Measurements from ENCODE around the gene SNRPD3. TPM values are rescaled to one million over a fixed set of nuclear protein-coding genes. Genes with fewer than 3 reads are reported as not detected.

SNRPD3 gene
- total and polyA plus RNA-seq, 9 of the 15 experiments (the other 6 are each of a cell fraction or from before 2014, with no cell fraction given): 131 to 366 (median 274) TPM

DNA sequence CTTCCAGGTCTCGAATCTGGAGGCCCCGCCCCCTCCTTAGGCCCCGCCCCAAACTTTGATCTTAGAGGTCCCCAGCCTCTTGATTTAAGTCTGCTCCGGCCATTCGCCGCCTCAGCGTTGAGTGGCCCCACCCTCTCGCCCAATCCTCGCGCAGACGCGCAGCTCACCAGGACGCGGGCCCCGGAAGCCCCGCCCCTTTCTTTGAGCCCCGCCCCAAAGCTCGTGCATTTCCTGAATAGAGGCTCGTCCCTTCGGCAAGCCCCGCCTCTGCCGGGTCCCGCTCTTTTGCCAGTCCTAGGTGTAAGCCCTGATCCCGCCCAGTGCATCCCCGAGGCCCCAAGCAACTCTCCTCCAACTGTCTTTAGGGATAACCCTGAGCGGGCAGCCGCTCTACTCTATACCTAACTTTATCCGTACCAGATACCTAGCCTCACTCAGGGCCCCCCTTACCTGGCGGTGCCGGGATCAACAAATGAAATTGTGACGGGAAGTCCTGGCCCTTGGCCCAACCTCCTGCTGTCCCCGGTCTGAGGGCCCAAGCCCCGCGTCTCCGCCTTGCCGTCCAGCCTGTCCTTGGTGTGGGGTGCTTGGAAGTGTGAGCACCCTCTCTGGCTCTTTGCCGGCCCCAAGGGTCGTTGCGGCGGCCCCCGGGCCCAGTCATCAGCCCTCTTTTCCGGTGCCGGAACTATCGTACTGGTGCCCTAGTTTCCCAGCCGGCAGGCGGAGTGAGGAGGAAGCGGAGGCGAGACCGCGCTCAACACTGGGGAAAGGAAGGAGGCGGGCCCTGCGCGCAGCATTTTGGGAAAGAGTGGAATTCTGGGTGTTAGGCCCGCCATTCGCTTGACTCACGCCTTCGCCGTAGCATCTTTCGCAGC is at the start of gene SNRPD3 (continued):
- TF ChIP-seq CXXC5 (CRISPR knock-in tag; IDR thresholded peaks at IDR 0.05) (peak; percentile 79), NR3C1 (CRISPR knock-in tag; IDR thresholded peaks at IDR 0.05) (no peak), ETV5 (CRISPR knock-in tag; IDR thresholded peaks at IDR 0.05; ENCODE audit: low read depth) (peak; percentile 86), ETV6 (IDR thresholded peaks at IDR 0.05; ENCODE audit: borderline replicate concordance in 1 of 2, low read depth in 2 of 2, low read length in 1 of 2) (no peak), ETV6 (CRISPR knock-in tag; IDR thresholded peaks at IDR 0.05; ENCODE audit: borderline replicate concordance) (no peak), ZNF696 (CRISPR knock-in tag; conservative IDR thresholded peaks at IDR 0.05) (no peak), THAP7 (CRISPR knock-in tag; IDR thresholded peaks at IDR 0.05) (peak; percentile 90), SREBF1 (IDR thresholded peaks at IDR 0.05; ENCODE audit: borderline replicate concordance, low read depth, low read length) (no peak), GATAD2A (IDR thresholded peaks at IDR 0.05) (no peak), ZNF324 (CRISPR knock-in tag; IDR thresholded peaks at IDR 0.05) (no peak), HDAC2 (IDR thresholded peaks at IDR 0.05) (0 out of 2 replicates have a peak, but pooled peaks have one; percentile 15), TEAD4 (IDR thresholded peaks at IDR 0.05; ENCODE audit: low read length) (no peak), TEAD4 (CRISPR knock-in tag; IDR thresholded peaks at IDR 0.05; ENCODE audit: borderline replicate concordance) (no peak), TCF7 (IDR thresholded peaks at IDR 0.05; ENCODE audit: borderline replicate concordance) (no peak)
- TF ChIP-seq, protein P1, sequence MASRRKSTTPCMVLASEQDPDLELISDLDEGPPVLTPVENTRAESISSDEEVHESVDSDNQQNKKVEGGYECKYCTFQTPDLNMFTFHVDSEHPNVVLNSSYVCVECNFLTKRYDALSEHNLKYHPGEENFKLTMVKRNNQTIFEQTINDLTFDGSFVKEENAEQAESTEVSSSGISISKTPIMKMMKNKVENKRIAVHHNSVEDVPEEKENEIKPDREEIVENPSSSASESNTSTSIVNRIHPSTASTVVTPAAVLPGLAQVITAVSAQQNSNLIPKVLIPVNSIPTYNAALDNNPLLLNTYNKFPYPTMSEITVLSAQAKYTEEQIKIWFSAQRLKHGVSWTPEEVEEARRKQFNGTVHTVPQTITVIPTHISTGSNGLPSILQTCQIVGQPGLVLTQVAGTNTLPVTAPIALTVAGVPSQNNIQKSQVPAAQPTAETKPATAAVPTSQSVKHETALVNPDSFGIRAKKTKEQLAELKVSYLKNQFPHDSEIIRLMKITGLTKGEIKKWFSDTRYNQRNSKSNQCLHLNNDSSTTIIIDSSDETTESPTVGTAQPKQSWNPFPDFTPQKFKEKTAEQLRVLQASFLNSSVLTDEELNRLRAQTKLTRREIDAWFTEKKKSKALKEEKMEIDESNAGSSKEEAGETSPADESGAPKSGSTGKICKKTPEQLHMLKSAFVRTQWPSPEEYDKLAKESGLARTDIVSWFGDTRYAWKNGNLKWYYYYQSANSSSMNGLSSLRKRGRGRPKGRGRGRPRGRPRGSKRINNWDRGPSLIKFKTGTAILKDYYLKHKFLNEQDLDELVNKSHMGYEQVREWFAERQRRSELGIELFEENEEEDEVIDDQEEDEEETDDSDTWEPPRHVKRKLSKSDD (conservative IDR thresholded peaks at IDR 0.05; ENCODE audit: low read length): no peak
- TF ChIP-seq, protein P2, sequence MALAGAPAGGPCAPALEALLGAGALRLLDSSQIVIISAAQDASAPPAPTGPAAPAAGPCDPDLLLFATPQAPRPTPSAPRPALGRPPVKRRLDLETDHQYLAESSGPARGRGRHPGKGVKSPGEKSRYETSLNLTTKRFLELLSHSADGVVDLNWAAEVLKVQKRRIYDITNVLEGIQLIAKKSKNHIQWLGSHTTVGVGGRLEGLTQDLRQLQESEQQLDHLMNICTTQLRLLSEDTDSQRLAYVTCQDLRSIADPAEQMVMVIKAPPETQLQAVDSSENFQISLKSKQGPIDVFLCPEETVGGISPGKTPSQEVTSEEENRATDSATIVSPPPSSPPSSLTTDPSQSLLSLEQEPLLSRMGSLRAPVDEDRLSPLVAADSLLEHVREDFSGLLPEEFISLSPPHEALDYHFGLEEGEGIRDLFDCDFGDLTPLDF (CRISPR knock-in tag; IDR thresholded peaks at IDR 0.05): no peak
- TF ChIP-seq, protein P3, sequence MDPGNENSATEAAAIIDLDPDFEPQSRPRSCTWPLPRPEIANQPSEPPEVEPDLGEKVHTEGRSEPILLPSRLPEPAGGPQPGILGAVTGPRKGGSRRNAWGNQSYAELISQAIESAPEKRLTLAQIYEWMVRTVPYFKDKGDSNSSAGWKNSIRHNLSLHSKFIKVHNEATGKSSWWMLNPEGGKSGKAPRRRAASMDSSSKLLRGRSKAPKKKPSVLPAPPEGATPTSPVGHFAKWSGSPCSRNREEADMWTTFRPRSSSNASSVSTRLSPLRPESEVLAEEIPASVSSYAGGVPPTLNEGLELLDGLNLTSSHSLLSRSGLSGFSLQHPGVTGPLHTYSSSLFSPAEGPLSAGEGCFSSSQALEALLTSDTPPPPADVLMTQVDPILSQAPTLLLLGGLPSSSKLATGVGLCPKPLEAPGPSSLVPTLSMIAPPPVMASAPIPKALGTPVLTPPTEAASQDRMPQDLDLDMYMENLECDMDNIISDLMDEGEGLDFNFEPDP (CRISPR knock-in tag; IDR thresholded peaks at IDR 0.05): no peak
- TF ChIP-seq, protein P4, sequence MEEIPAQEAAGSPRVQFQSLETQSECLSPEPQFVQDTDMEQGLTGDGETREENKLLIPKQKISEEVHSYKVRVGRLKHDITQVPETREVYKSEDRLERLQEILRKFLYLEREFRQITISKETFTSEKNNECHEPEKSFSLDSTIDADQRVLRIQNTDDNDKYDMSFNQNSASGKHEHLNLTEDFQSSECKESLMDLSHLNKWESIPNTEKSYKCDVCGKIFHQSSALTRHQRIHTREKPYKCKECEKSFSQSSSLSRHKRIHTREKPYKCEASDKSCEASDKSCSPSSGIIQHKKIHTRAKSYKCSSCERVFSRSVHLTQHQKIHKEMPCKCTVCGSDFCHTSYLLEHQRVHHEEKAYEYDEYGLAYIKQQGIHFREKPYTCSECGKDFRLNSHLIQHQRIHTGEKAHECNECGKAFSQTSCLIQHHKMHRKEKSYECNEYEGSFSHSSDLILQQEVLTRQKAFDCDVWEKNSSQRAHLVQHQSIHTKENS (CRISPR knock-in tag; IDR thresholded peaks at IDR 0.05): no peak
